ENCODE measurements around the gene TTN. TPM values are rescaled to one million over a fixed set of nuclear protein-coding genes. Genes with fewer than 3 reads are reported as not detected.

TTN gene
- total RNA-seq, 1 donor from 2014 or later: 2,803 TPM

GRCh38 chr2:178800510-178800909 is 6.7 kb downstream of the TTN start:
- Histone ChIP-seq H3K27ac (replicated peaks) (peak overlapping the region; percentile 83), H3K4me1 (peaks cover 32% of the 10 kb centered on the region), H3K9me3 (replicated peaks) (no peaks in the 10 kb centered on the region), H3K36me3 (peaks cover 65% of the 10 kb centered on the region), H3K4me3 (peak overlapping the region; percentile 68), H3K27me3 (ENCODE audit: low read depth) (no peaks in the 10 kb centered on the region)
- intact Hi-C loops (cut with micrococcal nuclease): no loop called here
- no peak for TF ChIP-seq CTCF (IDR thresholded peaks at IDR 0.05; ENCODE audit: borderline replicate concordance)
- DNase-seq: no peak

DNA sequence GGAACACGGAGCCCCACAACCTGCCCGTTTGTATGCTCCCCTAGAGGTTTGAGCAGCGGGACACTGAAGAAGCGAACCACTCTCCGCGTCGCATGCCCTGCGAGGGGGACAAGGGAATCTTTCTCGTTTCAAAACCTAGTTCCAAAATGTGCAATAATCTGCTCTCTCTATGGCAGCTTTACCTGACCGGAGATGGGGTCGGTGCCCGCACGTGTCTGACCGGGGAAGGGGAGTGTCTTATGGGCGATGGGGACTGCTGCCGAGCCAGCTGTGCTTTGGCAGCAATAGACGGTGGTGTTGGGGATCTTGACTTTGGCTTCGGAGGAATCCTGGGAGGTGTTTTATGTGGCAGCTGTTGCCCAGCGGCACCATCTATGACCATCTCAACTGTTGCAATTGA is 7.9 kb downstream of the TTN start:
- Histone ChIP-seq H3K9me3 (replicated peaks) (no peaks in the 10 kb centered on the region), H3K27me3 (ENCODE audit: low read depth) (no peaks in the 10 kb centered on the region), H3K4me1 (peaks cover 40% of the 10 kb centered on the region), H3K36me3 (peaks cover 65% of the 10 kb centered on the region), H3K4me3 (peak overlapping the region; percentile 68), H3K27ac (replicated peaks) (peak overlapping the region; percentile 83)
- DNase-seq: no peak
- intact Hi-C loops (cut with micrococcal nuclease): no loop called here
- TF ChIP-seq CTCF (IDR thresholded peaks at IDR 0.05; ENCODE audit: borderline replicate concordance): no peak

- H3K27me3 ChIP-seq (ENCODE audit: low read depth): no peaks in the 10 kb centered on the region
- intact Hi-C loops (cut with micrococcal nuclease): loop anchor here (1.0 kb wide), 1 partner anchor 118 kb away; no protein-coding TSS in a partner anchor
- DNase-seq: no peak
- H3K4me3 ChIP-seq: no peak overlapping the region
- peaks cover 58% of the 10 kb centered on the region for H3K4me1 ChIP-seq
- no peaks in the 10 kb centered on the region for H3K9me3 ChIP-seq (replicated peaks)
- TF ChIP-seq CTCF (IDR thresholded peaks at IDR 0.05; ENCODE audit: borderline replicate concordance): peak; percentile 73
- H3K36me3 ChIP-seq: peaks cover 63% of the 10 kb centered on the region
- no peak overlapping the region for H3K27ac ChIP-seq (replicated peaks)
Measured at GRCh38 chr2:178796079-178796677, 11.0 kb downstream of the TTN start.

DNA sequence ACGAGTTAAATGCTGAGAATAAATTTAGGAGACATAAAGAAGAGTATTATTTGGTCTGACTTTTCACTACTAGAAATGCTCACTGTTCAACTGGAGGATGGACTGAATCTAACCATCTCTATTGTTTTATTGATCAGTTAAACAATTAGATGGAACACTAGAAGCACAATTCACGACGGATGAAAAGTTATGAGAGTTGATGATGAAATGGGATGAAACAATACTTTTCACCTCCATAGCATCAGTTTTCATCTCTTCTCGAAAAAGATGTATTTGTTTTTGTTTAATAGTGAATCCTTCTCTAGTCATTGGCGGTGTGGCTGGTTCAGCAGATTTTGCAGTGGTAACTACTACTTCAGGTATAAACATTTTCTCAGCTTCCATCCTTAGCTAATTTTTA is 19.3 kb downstream of the TTN start:
- no peaks in the 10 kb centered on the region for H3K27me3 ChIP-seq (ENCODE audit: low read depth)
- peaks cover 41% of the 10 kb centered on the region for H3K4me1 ChIP-seq
- H3K36me3 ChIP-seq: peaks cover 92% of the 10 kb centered on the region
- H3K4me3 ChIP-seq: no peak overlapping the region
- H3K9me3 ChIP-seq (replicated peaks): no peaks in the 10 kb centered on the region
- DNase-seq: no peak
- no peak for TF ChIP-seq CTCF (IDR thresholded peaks at IDR 0.05; ENCODE audit: borderline replicate concordance)
- no peak overlapping the region for H3K27ac ChIP-seq (replicated peaks)
- intact Hi-C loops (cut with micrococcal nuclease): no loop called here

DNA sequence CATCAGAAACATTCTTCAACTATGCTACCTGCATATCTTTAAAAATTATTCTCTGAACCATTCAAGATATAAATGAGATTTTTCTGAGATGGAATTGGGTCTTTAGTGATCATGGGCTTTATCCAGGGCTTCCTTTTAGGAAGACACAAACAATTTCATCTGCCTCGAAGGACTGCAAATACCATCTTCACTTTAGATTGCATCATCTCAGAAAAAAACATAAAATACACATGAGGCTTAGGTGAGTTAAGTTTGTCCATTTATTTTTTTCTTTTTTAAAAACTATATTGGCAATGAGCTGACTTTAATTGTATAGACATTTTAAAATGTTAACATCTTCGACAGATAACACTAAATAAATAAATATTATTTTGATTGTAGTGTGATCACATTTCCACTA is 20.1 kb downstream of the TTN start:
- no peak for TF ChIP-seq CTCF (IDR thresholded peaks at IDR 0.05; ENCODE audit: borderline replicate concordance)
- no peaks in the 10 kb centered on the region for H3K27me3 ChIP-seq (ENCODE audit: low read depth)
- H3K4me3 ChIP-seq: peak overlapping the region; percentile 8
- H3K27ac ChIP-seq (replicated peaks): no peak overlapping the region
- intact Hi-C loops (cut with micrococcal nuclease): no loop called here
- H3K9me3 ChIP-seq (replicated peaks): no peaks in the 10 kb centered on the region
- DNase-seq: no peak
- peaks cover 43% of the 10 kb centered on the region for H3K4me1 ChIP-seq
- H3K36me3 ChIP-seq: peaks cover 96% of the 10 kb centered on the region

All from left ventricle myocardium inferior (tissue), 1 donor.